ENCODE results near the gene RHOBTB3.

The RHOBTB3 gene

GRCh38 chr5:95797301-95797700 is 66.2 kb downstream of the RHOBTB3 start:
- H3K9me3 ChIP-seq (ENCODE audit: control insufficient read depth in 5 of 5, low read length in 5 of 5): no peaks in the 10 kb centered on the region
- H3K36me3 ChIP-seq (ENCODE audit: control insufficient read depth in 5 of 5, insufficient read depth in 5 of 5, low read length in 5 of 5): peaks cover 2 to 23% (median 13%) of the 10 kb centered on the region in 5 donors
- H3K27me3 ChIP-seq (ENCODE audit: control insufficient read depth in 5 of 5, insufficient read depth in 4 of 5, low read length in 5 of 5): no peaks in the 10 kb centered on the region
- no peak overlapping the region for H3K4me3 ChIP-seq (ENCODE audit: low read depth in 1 of 5, low read length in 5 of 5)
- H3K4me1 ChIP-seq (ENCODE audit: control insufficient read depth in 5 of 5, insufficient read depth in 5 of 5, low read length in 5 of 5): peaks cover 0 to 15% (median 4%) of the 10 kb centered on the region in 5 donors
- no peak overlapping the region for H3K9ac ChIP-seq (ENCODE audit: low read length in 5 of 5)
- H3K27ac ChIP-seq (ENCODE audit: low read depth, low read length): no peak overlapping the region

GRCh38 chr5:95798048-95798447 is 66.9 kb downstream of the RHOBTB3 start:
- Histone ChIP-seq H3K9me3 (ENCODE audit: control insufficient read depth in 5 of 5, low read length in 5 of 5) (no peaks in the 10 kb centered on the region), H3K36me3 (ENCODE audit: control insufficient read depth in 5 of 5, insufficient read depth in 5 of 5, low read length in 5 of 5) (peaks cover 2 to 19% (median 13%) of the 10 kb centered on the region in 5 donors), H3K27ac (ENCODE audit: low read depth, low read length) (no peak overlapping the region), H3K27me3 (ENCODE audit: control insufficient read depth in 5 of 5, insufficient read depth in 4 of 5, low read length in 5 of 5) (no peaks in the 10 kb centered on the region), H3K4me1 (ENCODE audit: control insufficient read depth in 5 of 5, insufficient read depth in 5 of 5, low read length in 5 of 5) (peaks cover 0 to 15% (median 4%) of the 10 kb centered on the region in 5 donors), H3K4me3 (ENCODE audit: low read depth in 1 of 5, low read length in 5 of 5) (no peak overlapping the region), H3K9ac (ENCODE audit: low read length in 5 of 5) (no peak overlapping the region)

- H3K27me3 ChIP-seq (ENCODE audit: control insufficient read depth in 5 of 5, insufficient read depth in 4 of 5, low read length in 5 of 5): no peaks in the 10 kb centered on the region
Observed at GRCh38 chr5:95798545-95798944, 67.4 kb downstream of the RHOBTB3 start.

GRCh38 chr5:95799191-95799835 is 68.2 kb downstream of the RHOBTB3 start:
- no peak overlapping the region for H3K4me3 ChIP-seq (ENCODE audit: low read depth in 1 of 5, low read length in 5 of 5)
- no peaks in the 10 kb centered on the region for H3K9me3 ChIP-seq (ENCODE audit: control insufficient read depth in 5 of 5, low read length in 5 of 5)
- no peaks in the 10 kb centered on the region for H3K27me3 ChIP-seq (ENCODE audit: control insufficient read depth in 5 of 5, insufficient read depth in 4 of 5, low read length in 5 of 5)
- H3K36me3 ChIP-seq (ENCODE audit: control insufficient read depth in 5 of 5, insufficient read depth in 5 of 5, low read length in 5 of 5): peaks cover under 1 to 10% (median 4%) of the 10 kb centered on the region in 5 donors
- no peak overlapping the region for H3K9ac ChIP-seq (ENCODE audit: low read length in 5 of 5)
- H3K27ac ChIP-seq (ENCODE audit: low read depth, low read length): no peak overlapping the region
- peaks cover 0 to 15% (median 4%) of the 10 kb centered on the region in 5 donors for H3K4me1 ChIP-seq (ENCODE audit: control insufficient read depth in 5 of 5, insufficient read depth in 5 of 5, low read length in 5 of 5)

More at GRCh38 chr5:95798545-95798944, 67.4 kb downstream of the RHOBTB3 start:
- no peak overlapping the region for H3K9ac ChIP-seq (ENCODE audit: low read length in 5 of 5)
- H3K27ac ChIP-seq (ENCODE audit: low read depth, low read length): no peak overlapping the region
- H3K9me3 ChIP-seq (ENCODE audit: control insufficient read depth in 5 of 5, low read length in 5 of 5): no peaks in the 10 kb centered on the region
- H3K36me3 ChIP-seq (ENCODE audit: control insufficient read depth in 5 of 5, insufficient read depth in 5 of 5, low read length in 5 of 5): peaks cover 2 to 17% (median 10%) of the 10 kb centered on the region in 5 donors
- peaks cover 0 to 15% (median 4%) of the 10 kb centered on the region in 5 donors for H3K4me1 ChIP-seq (ENCODE audit: control insufficient read depth in 5 of 5, insufficient read depth in 5 of 5, low read length in 5 of 5)
- no peak overlapping the region for H3K4me3 ChIP-seq (ENCODE audit: low read depth in 1 of 5, low read length in 5 of 5)

- no peaks in the 10 kb centered on the region for H3K27me3 ChIP-seq (ENCODE audit: control insufficient read depth in 5 of 5, insufficient read depth in 4 of 5, low read length in 5 of 5)
- H3K4me3 ChIP-seq (ENCODE audit: low read depth in 1 of 5, low read length in 5 of 5): no peak overlapping the region
- peaks cover 0 to 8% (median 3%) of the 10 kb centered on the region in 5 donors for H3K36me3 ChIP-seq (ENCODE audit: control insufficient read depth in 5 of 5, insufficient read depth in 5 of 5, low read length in 5 of 5)
- H3K27ac ChIP-seq (ENCODE audit: low read depth, low read length): no peak overlapping the region
- H3K9me3 ChIP-seq (ENCODE audit: control insufficient read depth in 5 of 5, low read length in 5 of 5): peaks cover 0 to 6% (median 0%) of the 10 kb centered on the region in 5 donors
- peaks cover 0 to 15% (median 4%) of the 10 kb centered on the region in 5 donors for H3K4me1 ChIP-seq (ENCODE audit: control insufficient read depth in 5 of 5, insufficient read depth in 5 of 5, low read length in 5 of 5)
- H3K9ac ChIP-seq (ENCODE audit: low read length in 5 of 5): no peak overlapping the region
Observed at GRCh38 chr5:95800553-95800952, 69.4 kb downstream of the RHOBTB3 start.

- Histone ChIP-seq H3K4me1 (ENCODE audit: control insufficient read depth in 5 of 5, insufficient read depth in 5 of 5, low read length in 5 of 5) (peaks cover 0 to 15% (median 4%) of the 10 kb centered on the region in 5 donors), H3K9me3 (ENCODE audit: control insufficient read depth in 5 of 5, low read length in 5 of 5) (peaks cover 0 to 6% (median 0%) of the 10 kb centered on the region in 5 donors), H3K9ac (ENCODE audit: low read length in 5 of 5) (peak overlapping the region in 1 of 5 donors; percentile 29), H3K27me3 (ENCODE audit: control insufficient read depth in 5 of 5, insufficient read depth in 4 of 5, low read length in 5 of 5) (no peaks in the 10 kb centered on the region), H3K4me3 (ENCODE audit: low read depth in 1 of 5, low read length in 5 of 5) (no peak overlapping the region), H3K36me3 (ENCODE audit: control insufficient read depth in 5 of 5, insufficient read depth in 5 of 5, low read length in 5 of 5) (peaks cover 0 to 7% (median 2%) of the 10 kb centered on the region in 5 donors), H3K27ac (ENCODE audit: low read depth, low read length) (no peak overlapping the region)
Observed at GRCh38 chr5:95801532-95801931, 70.4 kb downstream of the RHOBTB3 start.

- Histone ChIP-seq H3K27me3 (ENCODE audit: control insufficient read depth in 5 of 5, insufficient read depth in 4 of 5, low read length in 5 of 5) (no peaks in the 10 kb centered on the region), H3K4me3 (ENCODE audit: low read depth in 1 of 5, low read length in 5 of 5) (no peak overlapping the region), H3K4me1 (ENCODE audit: control insufficient read depth in 5 of 5, insufficient read depth in 5 of 5, low read length in 5 of 5) (peaks cover 0 to 15% (median 4%) of the 10 kb centered on the region in 5 donors), H3K9ac (ENCODE audit: low read length in 5 of 5) (no peak overlapping the region), H3K9me3 (ENCODE audit: control insufficient read depth in 5 of 5, low read length in 5 of 5) (peaks cover 0 to 6% (median 0%) of the 10 kb centered on the region in 5 donors), H3K27ac (ENCODE audit: low read depth, low read length) (no peak overlapping the region), H3K36me3 (ENCODE audit: control insufficient read depth in 5 of 5, insufficient read depth in 5 of 5, low read length in 5 of 5) (peaks cover 0 to 3% (median 2%) of the 10 kb centered on the region in 5 donors)
Observed at GRCh38 chr5:95801961-95802360, 70.8 kb downstream of the RHOBTB3 start.

- Histone ChIP-seq H3K9ac (ENCODE audit: low read length in 5 of 5) (no peak overlapping the region), H3K9me3 (ENCODE audit: control insufficient read depth in 5 of 5, low read length in 5 of 5) (peaks cover 0 to 6% (median 0%) of the 10 kb centered on the region in 5 donors), H3K27me3 (ENCODE audit: control insufficient read depth in 5 of 5, insufficient read depth in 4 of 5, low read length in 5 of 5) (no peaks in the 10 kb centered on the region), H3K4me1 (ENCODE audit: control insufficient read depth in 5 of 5, insufficient read depth in 5 of 5, low read length in 5 of 5) (peaks cover 0 to 21% (median 13%) of the 10 kb centered on the region in 5 donors), H3K27ac (ENCODE audit: low read depth, low read length) (no peak overlapping the region), H3K4me3 (ENCODE audit: low read depth in 1 of 5, low read length in 5 of 5) (no peak overlapping the region), H3K36me3 (ENCODE audit: control insufficient read depth in 5 of 5, insufficient read depth in 5 of 5, low read length in 5 of 5) (peaks cover 0 to 2% (median 0%) of the 10 kb centered on the region in 5 donors)
Observed at GRCh38 chr5:95803271-95804148, 72.4 kb downstream of the RHOBTB3 start.

GRCh38 chr5:95804736-95805539 is 73.8 kb downstream of the RHOBTB3 start:
- Histone ChIP-seq H3K27ac (ENCODE audit: low read depth, low read length) (no peak overlapping the region), H3K4me1 (ENCODE audit: control insufficient read depth in 5 of 5, insufficient read depth in 5 of 5, low read length in 5 of 5) (peaks cover 7 to 35% (median 25%) of the 10 kb centered on the region in 5 donors), H3K4me3 (ENCODE audit: low read depth in 1 of 5, low read length in 5 of 5) (no peak overlapping the region), H3K36me3 (ENCODE audit: control insufficient read depth in 5 of 5, insufficient read depth in 5 of 5, low read length in 5 of 5) (peaks cover 0 to 2% (median 0%) of the 10 kb centered on the region in 5 donors), H3K9ac (ENCODE audit: low read length in 5 of 5) (no peak overlapping the region), H3K9me3 (ENCODE audit: control insufficient read depth in 5 of 5, low read length in 5 of 5) (peaks cover 0 to 6% (median 0%) of the 10 kb centered on the region in 5 donors), H3K27me3 (ENCODE audit: control insufficient read depth in 5 of 5, insufficient read depth in 4 of 5, low read length in 5 of 5) (no peaks in the 10 kb centered on the region)
